ENCODE data around the gene SRRM4. TPM values are rescaled to one million over a fixed set of nuclear protein-coding genes. Genes with fewer than 3 reads are reported as not detected.

The SRRM4 gene, protein sequence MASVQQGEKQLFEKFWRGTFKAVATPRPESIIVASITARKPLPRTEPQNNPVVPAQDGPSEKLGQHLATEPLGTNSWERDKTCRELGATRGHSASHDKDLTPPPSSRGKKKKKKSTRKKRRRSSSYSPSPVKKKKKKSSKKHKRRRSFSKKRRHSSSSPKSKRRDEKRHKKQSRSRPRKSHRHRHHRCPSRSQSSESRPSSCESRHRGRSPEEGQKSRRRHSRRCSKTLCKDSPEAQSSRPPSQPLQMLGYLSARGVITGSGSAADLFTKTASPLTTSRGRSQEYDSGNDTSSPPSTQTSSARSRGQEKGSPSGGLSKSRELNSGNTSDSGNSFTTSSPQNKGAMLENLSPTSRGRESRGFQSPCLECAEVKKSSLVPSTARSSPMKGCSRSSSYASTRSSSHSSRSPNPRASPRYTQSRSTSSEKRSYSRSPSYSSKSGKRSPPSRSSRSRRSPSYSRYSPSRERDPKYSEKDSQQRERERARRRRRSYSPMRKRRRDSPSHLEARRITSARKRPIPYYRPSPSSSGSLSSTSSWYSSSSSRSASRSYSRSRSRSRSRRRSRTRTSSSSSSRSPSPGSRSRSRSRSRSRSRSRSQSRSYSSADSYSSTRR
- under 1 TPM in 2 of 4 donors, not detected in 2; 0.04 to 0.05 TPM for total RNA-seq

DNA sequence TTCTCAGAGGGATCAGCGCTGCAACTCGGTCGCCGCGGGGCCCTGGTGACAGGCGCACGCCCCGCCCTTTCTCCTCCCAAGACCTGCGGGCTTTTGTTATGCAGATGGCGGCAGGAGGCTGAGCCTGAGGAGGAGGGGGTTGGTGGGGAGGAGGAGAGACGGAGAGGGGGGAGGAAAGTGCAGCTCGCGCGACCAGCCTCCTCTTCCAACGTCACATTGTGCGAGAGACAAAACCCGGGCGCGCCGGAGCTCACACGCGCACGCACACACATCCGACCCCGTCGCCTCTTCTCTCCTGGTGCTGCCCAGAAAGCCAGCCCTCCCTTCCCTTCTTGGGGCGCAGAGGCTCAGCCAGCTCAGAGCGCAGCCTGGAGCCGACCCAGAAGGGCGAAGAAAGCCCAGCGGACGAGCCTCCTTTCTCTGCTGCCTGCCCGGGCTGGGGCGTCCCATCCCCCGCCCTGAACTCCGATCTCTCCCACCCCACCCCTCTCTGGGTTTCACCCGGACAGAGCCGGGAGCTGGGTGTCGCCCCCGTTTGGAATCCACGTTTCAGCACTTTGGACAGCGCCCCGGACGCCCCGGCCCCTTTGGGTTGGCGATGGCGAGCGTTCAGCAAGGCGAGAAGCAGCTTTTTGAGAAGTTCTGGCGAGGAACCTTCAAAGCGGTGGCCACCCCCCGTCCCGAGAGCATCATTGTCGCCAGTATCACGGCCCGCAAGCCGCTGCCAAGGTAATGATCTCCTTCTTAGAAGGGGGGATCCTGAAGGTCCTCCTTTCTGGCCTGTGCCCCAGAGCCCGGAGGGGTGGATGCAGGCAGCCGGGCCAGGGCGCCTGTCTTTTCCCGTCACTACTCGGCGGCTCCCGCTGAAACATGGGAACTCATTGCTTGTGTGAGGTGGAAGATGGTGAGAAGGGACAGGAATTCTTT lies at the start of gene SRRM4:
Gene SRRM4 (plus strand): TSS at position 257 of the 927 bp plus-strand sequence. CDS start 342 bp downstream, at position 599.
- peaks cover 0 to 3% of the 10 kb centered on the region in 2 donors for H3K4me1 ChIP-seq
- no peaks in the 10 kb centered on the region for H3K9me3 ChIP-seq
- no peak within 1 kb of the TSS for H3K27ac ChIP-seq
- H3K4me3 ChIP-seq: peak within 1 kb of the TSS in 1 of 4 donors; percentile 25
- TF ChIP-seq, protein P1, sequence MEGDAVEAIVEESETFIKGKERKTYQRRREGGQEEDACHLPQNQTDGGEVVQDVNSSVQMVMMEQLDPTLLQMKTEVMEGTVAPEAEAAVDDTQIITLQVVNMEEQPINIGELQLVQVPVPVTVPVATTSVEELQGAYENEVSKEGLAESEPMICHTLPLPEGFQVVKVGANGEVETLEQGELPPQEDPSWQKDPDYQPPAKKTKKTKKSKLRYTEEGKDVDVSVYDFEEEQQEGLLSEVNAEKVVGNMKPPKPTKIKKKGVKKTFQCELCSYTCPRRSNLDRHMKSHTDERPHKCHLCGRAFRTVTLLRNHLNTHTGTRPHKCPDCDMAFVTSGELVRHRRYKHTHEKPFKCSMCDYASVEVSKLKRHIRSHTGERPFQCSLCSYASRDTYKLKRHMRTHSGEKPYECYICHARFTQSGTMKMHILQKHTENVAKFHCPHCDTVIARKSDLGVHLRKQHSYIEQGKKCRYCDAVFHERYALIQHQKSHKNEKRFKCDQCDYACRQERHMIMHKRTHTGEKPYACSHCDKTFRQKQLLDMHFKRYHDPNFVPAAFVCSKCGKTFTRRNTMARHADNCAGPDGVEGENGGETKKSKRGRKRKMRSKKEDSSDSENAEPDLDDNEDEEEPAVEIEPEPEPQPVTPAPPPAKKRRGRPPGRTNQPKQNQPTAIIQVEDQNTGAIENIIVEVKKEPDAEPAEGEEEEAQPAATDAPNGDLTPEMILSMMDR (IDR thresholded peaks at IDR 0.05 in 4 of 5, conservative IDR thresholded peaks at IDR 0.05 in 1 of 5): no peak
- TF ChIP-seq POLR2A (IDR thresholded peaks at IDR 0.05): no peak
- DNase-seq (no peak), ATAC-seq (no peak)
- H3K36me3 ChIP-seq: no peaks in the 10 kb centered on the region
- in situ Hi-C loops (cut with MboI; ENCODE audit: low sequenced_read_pairs in 4 of 4) (no loop called here), intact Hi-C loops (cut with DNase I; ENCODE audit: low total_unique reads) (no loop called here)
- peaks cover 46 to 56% (median 52%) of the 10 kb centered on the region in 3 donors for H3K27me3 ChIP-seq

DNA sequence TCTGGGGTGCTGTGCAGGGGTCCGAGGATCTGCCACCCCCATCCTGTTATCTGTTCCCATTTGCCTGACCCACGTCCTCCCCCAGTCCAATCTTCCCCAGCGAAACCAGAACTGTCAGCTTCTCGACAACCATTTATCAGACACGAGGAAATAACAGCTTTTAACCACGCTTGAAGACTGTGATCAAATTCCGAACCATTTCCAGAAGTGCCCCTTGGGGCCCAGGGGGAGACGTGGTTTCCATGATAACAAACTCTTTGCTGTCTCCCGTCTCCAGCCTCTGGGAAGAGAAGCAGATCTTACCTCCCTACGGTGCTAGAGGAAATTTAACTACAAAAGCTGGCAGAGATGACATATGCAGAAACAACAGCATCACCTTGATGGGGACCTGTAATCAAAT lies 35.1 kb upstream of the SRRM4 start:
- TF ChIP-seq, protein P1 (IDR thresholded peaks at IDR 0.05 in 4 of 5, conservative IDR thresholded peaks at IDR 0.05 in 1 of 5): no peak
- Histone ChIP-seq H3K36me3 (no peaks in the 10 kb centered on the region), H3K27ac (no peak overlapping the region), H3K4me1 (no peaks in the 10 kb centered on the region), H3K27me3 (peaks cover 0 to 15% (median 0%) of the 10 kb centered on the region in 3 donors), H3K4me3 (no peak overlapping the region), H3K9me3 (no peaks in the 10 kb centered on the region)
- in situ Hi-C loops (cut with MboI; ENCODE audit: low sequenced_read_pairs in 4 of 4) (no loop called here), intact Hi-C loops (cut with DNase I; ENCODE audit: low total_unique reads) (no loop called here)
- ATAC-seq (no peak), DNase-seq (no peak)

DNA sequence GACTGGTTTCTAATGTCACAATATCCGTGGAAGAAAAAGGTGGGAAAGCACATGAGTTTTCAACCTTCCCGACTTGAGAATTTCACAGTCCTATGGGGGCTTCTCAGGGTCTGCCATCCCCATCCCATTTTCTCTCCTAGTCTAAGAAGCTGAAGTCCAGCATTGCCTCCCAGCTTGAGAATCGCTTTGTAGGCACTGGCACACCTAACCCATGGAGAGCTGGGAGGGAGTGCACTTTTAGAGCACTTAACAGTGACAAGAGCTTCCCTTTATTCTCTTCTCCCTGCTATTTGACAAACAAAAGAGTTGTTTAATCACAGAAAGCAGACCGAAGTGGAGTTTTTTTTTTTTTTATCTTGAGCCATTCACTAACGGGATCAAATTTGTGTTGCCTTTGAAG lies 22.8 kb upstream of the SRRM4 start:
- Histone ChIP-seq H3K4me3 (no peak overlapping the region), H3K27me3 (peaks cover 0 to 3% (median 0%) of the 10 kb centered on the region in 3 donors), H3K4me1 (no peaks in the 10 kb centered on the region), H3K27ac (no peak overlapping the region), H3K9me3 (no peaks in the 10 kb centered on the region), H3K36me3 (no peaks in the 10 kb centered on the region)
- in situ Hi-C loops (cut with MboI; ENCODE audit: low sequenced_read_pairs in 4 of 4): no loop called here
- DNase-seq (no peak), ATAC-seq (no peak)
- no peak for TF ChIP-seq POLR2A (IDR thresholded peaks at IDR 0.05)
- TF ChIP-seq, protein P1 (IDR thresholded peaks at IDR 0.05 in 4 of 5, conservative IDR thresholded peaks at IDR 0.05 in 1 of 5): no peak
- intact Hi-C loops (cut with DNase I; ENCODE audit: low total_unique reads): no loop called here

DNA sequence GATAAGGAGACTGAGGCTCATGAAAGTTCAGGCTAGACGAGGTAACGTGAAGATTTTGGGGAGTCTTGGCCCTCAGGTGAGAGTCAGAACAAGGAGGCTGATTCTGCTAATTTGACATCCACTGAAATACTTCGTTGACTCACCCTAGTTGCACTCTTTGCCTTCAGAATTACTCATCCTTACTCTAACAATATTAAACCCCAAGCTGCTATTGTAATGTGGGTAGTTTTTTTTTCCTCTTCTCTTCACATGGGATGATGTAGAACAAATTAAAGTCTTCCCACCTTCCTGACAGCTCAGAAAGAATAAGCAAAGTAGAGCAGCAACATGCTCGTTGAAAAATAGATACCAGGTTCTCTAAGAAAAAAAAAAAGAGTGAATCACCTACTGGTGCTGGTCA lies 22.0 kb upstream of the SRRM4 start:
- DNase-seq (no peak), ATAC-seq (no peak)
- intact Hi-C loops (cut with DNase I; ENCODE audit: low total_unique reads): no loop called here
- no peaks in the 10 kb centered on the region for H3K4me1 ChIP-seq
- in situ Hi-C loops (cut with MboI; ENCODE audit: low sequenced_read_pairs in 4 of 4): no loop called here
- no peak overlapping the region for H3K4me3 ChIP-seq
- no peaks in the 10 kb centered on the region for H3K9me3 ChIP-seq
- H3K36me3 ChIP-seq: no peaks in the 10 kb centered on the region
- peaks cover 0 to 3% (median 0%) of the 10 kb centered on the region in 3 donors for H3K27me3 ChIP-seq
- no peak overlapping the region for H3K27ac ChIP-seq
- TF ChIP-seq, protein P1 (IDR thresholded peaks at IDR 0.05 in 4 of 5, conservative IDR thresholded peaks at IDR 0.05 in 1 of 5): no peak
- no peak for TF ChIP-seq POLR2A (IDR thresholded peaks at IDR 0.05)
